ENCODE results near the gene YTHDF1. TPM values are rescaled to one million over a fixed set of nuclear protein-coding genes. Genes with fewer than 3 reads are reported as not detected.
A peak's percentile ranks its signal among the peaks of the same experiment; 100 is the strongest.

Gene YTHDF1
- total RNA-seq: 10 to 100 TPM; 34.7 to 39.1 TPM

DNA sequence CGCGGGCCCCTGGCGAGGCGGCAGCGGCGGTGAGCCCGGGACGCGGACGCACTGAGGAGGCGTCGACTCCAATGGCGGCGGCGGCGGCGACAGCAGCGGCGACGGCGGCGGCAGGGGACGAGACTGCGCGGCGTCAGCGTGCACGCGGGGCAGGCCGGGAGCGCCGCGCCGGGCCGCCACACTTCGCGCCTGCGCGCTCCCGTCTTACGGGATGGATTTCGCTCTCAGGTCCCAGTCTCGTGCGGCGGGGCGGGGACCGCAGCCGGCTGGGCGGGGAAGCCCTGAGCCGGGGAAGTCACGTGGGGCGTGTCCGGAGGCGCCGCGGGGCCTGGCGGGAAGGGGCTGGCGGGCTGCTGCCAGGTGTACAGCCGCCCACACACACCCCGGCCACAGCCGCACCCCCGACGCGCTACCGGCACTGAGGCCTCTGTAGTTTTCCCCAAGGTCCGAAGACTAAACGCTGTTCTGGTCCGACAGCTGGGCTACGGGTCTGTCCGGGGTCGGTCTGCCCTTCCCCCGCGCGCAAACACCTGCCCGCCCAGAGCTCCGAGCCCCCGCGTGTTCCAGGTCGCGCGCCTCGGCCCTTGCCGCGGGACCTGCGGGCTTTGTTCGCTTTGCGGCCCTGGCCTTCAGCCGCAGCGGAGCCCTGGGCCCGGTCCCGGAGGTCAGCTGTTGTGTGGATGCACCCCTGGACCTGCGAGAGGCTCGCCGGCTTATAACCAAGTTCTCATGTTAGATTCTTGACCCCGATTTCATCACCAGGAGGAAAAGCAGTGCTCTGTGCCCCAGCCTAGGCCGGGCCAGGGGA lies at the start of gene YTHDF1:
YTHDF1 (minus strand) TSS at position 91 of the 808 bp plus-strand sequence. CDS start 239 bp downstream, outside the sequence.
- Mint-ChIP-seq H3K9me3 (no peaks in the 10 kb centered on the region), H3K36me3 (peaks cover 22 to 32% of the 10 kb centered on the region in 2 donors), H3K27ac (peak within 1 kb of the TSS; percentile 88 to 99)
- ATAC-seq (peak; percentile 89 to 96), DNase-seq (ENCODE audit: low spot score in 2 of 2) (peak; percentile 96 to 99)

DNA sequence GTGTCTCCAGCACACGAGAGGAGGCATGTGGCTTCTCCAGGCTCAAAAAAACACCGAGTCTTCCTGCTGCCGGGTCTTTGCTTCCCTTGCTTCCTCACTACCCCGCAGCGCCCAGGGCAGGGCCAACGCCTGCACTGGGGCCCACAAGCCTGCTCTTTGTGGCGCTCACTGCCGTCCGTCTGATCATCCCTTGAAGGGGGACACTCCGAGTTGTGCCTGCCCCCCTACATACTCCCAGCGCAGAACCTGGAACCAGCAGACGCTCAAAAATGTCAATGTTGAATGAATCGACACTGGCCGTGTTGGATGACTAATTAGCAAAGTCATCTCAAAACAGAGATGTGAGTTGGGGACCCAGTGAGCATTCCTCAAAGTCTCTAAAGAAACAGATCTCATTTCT lies 48.6 kb upstream of the YTHDF1 start:
- H3K36me3 Mint-ChIP-seq: no peaks in the 10 kb centered on the region
- DNase-seq (ENCODE audit: low spot score in 2 of 2) (no peak), ATAC-seq (peak in 1 of 2 donors; percentile 43)
- H3K9me3 Mint-ChIP-seq: no peaks in the 10 kb centered on the region
- no peak overlapping the region for H3K27ac Mint-ChIP-seq

DNA sequence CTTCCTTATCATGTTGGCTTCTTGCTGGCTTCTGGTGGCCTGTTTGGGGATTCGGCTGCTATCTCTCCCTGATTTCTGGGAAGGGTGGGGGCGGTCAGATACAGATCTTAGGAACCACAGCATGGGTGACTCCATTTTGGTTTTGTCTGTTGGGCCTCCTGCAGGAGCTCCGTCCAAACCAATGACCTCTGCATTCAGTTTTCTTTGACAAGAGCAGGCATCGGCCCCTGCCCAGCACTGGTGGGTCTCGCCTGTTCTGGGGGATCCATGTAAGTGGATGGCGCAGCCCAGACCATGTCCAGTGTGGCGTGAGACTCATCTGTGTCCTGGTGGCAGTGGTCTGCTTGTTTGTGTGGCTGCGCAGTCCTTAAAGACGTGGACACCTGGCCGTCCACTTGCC lies 48.1 kb upstream of the YTHDF1 start:
- ATAC-seq: no peak
- Mint-ChIP-seq H3K27ac (no peak overlapping the region), H3K36me3 (no peaks in the 10 kb centered on the region), H3K9me3 (no peaks in the 10 kb centered on the region)
- DNase-seq (ENCODE audit: low spot score in 2 of 2): no peak

DNA sequence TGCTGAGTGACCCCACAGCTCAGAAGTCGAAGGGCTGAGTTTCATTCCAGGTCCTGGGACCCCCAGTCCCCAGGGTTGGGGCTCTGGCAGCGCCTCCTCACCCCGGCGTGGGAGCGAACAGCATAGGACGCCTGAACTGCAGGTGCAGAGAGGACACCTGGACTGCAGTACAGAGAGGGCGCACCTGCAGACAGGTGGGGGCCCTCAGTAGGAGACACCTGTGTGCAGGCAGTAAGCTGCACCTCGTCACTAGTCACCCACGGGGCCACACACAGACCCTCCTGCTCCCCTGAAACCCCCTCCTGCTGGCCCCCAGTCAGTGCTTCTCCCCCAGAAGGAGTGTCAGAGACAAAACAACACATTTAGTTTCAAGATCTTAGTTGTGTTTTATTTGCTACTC lies 46.9 kb upstream of the YTHDF1 start:
- no peak for ATAC-seq
- no peak for DNase-seq (ENCODE audit: low spot score in 2 of 2)
- no peak overlapping the region for H3K27ac Mint-ChIP-seq
- H3K9me3 Mint-ChIP-seq: no peaks in the 10 kb centered on the region
- H3K36me3 Mint-ChIP-seq: no peaks in the 10 kb centered on the region

DNA sequence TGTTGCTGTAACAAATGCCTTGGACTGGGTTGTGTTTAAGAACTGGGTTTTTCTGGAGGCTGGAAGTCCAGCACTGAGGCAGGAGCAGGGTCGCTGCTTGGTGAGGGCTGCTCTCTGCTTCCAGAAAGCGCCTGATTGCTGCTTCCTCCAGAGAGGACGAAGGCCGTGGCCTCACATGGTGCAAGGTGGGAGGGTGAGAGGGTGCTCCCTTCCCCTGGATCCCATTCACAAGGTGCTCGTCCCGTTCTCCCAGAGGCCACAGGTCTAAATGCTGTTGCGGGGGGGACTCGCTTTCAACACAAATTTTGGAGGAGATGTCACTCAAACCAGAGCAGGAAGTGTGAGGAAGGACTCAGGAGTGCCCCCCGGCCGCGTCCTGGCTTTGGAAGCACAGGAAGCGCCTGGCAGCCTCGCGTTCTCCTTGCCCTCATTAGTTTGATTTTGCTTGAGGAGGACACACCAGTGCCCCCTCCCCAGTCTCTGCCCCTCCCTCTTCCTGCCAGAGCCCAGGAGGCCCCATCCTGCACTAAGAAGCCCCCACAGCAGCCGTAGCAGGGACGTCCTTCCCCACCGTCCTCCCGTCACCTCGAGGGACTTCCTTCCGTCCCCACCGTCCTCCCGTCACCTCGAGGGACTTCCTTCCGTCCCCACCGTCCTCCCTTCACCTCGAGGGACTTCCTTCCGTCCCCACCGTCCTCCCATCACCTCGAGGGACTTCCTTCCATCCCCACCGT lies 46.0 kb upstream of the YTHDF1 start:
- H3K36me3 Mint-ChIP-seq: no peaks in the 10 kb centered on the region
- H3K9me3 Mint-ChIP-seq: no peaks in the 10 kb centered on the region
- DNase-seq (ENCODE audit: low spot score in 2 of 2) (no peak), ATAC-seq (no peak)
- peak overlapping the region in 1 of 2 donors; percentile 50 for H3K27ac Mint-ChIP-seq

DNA sequence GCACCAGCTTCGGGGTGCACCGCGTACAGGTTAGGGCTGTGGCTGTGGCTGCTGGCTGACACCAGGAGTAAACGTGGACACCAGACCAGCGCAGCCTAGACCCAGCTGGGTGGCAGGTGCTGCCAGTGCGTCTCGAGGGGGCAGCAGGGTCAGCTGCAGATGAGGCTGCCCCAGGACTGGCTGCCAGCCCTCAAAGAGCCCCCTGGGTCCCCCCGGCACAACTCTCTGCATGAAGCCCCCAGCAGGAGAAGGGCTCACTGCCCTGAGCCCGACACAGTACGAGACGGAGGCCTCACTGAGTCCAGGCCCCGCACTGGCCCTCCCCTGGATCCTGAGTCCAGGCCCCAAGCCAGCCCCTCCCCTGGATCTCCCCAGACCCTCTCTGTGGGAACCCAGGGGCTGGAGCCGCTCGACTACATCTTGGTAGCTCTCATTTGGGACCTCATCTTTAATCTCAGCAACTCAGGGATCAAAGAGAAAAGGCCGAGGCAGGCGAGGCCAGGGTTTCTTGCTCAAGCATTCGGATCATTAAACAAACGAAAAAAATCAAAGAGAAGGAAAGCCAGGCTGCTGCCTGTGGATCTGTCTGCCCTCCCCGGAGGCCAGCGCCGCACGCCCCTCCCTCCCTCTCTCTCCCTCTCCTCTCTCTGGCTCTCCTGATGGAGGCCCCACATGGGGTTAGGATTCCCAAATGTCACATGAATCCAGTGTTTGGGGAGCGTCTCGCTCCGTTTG lies 45.3 kb upstream of the YTHDF1 start:
- no peak overlapping the region for H3K27ac Mint-ChIP-seq
- DNase-seq (ENCODE audit: low spot score in 2 of 2): no peak
- ATAC-seq: no peak
- H3K36me3 Mint-ChIP-seq: no peaks in the 10 kb centered on the region
- H3K9me3 Mint-ChIP-seq: no peaks in the 10 kb centered on the region

DNA sequence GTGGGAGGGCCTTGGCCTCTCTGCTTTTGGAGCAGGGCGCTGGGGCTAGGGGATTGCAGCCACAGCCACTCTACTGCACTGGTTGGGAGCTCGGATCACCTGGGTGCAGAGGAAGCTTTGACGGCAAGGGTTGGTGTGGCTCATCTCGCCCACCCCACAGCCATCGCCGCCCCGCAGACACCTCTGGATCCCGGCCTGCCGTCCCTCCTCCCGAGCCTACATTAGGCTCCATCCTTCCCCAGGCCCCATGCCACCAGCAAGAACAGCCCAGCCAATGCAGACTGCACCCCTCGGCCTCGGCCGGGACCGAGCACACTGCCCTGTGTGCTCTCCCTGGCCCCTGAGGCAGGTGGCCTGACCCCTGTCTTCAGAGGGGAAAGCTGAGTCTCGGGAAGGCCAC lies 44.6 kb upstream of the YTHDF1 start:
- ATAC-seq (no peak), DNase-seq (ENCODE audit: low spot score in 2 of 2) (no peak)
- no peaks in the 10 kb centered on the region for H3K9me3 Mint-ChIP-seq
- H3K27ac Mint-ChIP-seq: no peak overlapping the region
- H3K36me3 Mint-ChIP-seq: no peaks in the 10 kb centered on the region

DNA sequence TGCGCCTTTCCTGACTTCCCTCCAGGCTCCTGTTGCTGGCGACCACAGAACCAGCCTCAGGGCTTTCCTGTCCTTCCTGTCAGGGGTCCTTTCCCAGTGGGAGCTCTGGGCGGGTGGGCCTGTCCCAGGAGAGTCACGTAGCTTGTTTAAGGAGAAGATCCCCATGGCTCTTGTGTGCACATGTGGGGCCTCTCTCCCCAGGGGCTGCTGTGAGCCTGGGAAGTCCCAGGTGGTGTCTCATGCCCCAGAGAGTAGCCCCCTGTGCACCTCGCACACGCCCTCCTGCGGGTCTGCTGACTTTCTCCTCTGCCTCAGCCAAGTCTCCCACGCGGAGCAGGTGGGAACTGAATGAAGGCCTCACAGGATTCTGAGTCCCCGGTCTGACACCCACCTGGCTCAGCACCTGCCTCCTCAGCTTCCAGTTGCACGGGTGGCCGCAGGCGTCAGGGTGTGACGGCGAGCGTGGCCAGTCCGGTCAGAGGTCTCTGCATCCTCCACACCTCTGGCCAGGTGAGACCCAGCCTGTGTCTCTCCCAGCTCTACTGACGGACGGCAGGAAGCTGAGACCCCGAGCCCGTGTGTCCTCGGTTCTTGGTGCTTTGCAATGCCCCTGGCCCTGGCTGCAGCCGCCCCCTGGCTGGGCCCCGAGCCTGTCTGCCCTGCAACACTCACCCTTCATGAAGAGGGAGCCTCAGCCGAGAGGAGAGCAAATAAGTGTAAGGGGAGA lies 44.0 kb upstream of the YTHDF1 start:
- no peak overlapping the region for H3K27ac Mint-ChIP-seq
- DNase-seq (ENCODE audit: low spot score in 2 of 2): no peak

DNA sequence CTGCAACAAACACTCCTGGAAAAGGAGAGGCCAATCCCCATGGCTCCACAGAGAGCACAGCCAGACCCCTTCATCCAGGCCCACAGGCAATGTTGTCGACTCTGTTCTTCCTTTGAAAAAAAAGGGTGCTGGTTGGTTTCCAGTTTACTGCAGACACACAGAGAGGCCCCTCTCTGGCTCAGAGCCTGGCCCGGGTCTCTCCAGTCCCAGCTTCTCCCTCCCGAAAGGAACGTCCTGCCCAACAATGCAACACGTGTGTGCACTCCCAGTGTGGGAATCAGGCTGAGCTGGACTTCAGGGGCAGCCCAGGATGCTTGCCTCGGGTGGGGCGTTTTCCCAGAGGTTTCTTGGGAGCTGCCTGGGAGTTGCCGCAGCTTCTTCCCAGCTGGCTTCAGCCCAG lies 42.9 kb upstream of the YTHDF1 start:
- ATAC-seq (no peak), DNase-seq (ENCODE audit: low spot score in 2 of 2) (no peak)
- Mint-ChIP-seq H3K27ac (no peak overlapping the region), H3K9me3 (no peaks in the 10 kb centered on the region), H3K36me3 (no peaks in the 10 kb centered on the region)

More for the DNA sequence above, 44.0 kb upstream of the YTHDF1 start:
- H3K9me3 Mint-ChIP-seq: no peaks in the 10 kb centered on the region
- no peak for ATAC-seq
- H3K36me3 Mint-ChIP-seq: no peaks in the 10 kb centered on the region

DNA sequence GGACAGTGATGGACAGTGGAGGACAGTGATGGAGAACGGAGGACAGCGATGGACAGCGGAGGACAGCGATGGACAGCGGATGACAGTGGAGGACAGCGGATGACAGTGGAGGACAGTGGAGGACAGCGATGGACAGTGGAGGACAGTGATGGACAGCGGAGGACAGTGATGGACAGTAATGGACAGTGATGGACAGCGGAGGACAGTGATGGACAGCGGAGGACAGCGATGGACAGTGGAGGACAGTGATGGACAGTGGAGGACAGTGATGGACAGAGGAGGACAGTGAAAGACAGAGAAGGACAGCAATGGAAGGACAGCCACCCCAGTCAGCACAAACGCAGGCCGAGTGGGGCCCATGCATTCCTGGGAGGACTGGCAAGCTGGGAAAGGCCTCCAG lies 41.7 kb upstream of the YTHDF1 start:
- no peaks in the 10 kb centered on the region for H3K36me3 Mint-ChIP-seq
- H3K9me3 Mint-ChIP-seq: no peaks in the 10 kb centered on the region
- ATAC-seq (no peak), DNase-seq (ENCODE audit: low spot score in 2 of 2) (no peak)
- H3K27ac Mint-ChIP-seq: peak overlapping the region in 1 of 2 donors; percentile 61

DNA sequence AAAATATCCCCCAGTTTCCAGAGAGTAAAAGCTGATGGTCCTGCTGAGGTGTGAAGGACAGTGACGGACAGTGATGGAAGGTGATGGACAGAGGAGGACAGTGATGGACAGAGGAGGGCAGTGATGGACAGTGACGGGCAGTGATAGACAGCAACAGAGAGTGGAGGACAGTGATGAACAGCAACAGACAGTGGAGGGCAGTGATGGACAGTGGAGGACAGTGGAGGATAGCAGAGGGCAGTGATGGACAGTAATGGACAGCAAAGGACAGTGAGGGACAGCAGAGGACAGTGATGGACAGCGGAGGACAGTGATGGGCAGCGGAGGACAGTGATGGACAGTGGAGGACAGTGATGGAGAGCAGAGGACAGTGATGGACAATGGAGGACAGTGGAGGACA lies 41.0 kb upstream of the YTHDF1 start:
- H3K27ac Mint-ChIP-seq: peak overlapping the region in 1 of 2 donors; percentile 61
- DNase-seq (ENCODE audit: low spot score in 2 of 2) (no peak), ATAC-seq (no peak)
- no peaks in the 10 kb centered on the region for H3K9me3 Mint-ChIP-seq
- H3K36me3 Mint-ChIP-seq: no peaks in the 10 kb centered on the region

DNA sequence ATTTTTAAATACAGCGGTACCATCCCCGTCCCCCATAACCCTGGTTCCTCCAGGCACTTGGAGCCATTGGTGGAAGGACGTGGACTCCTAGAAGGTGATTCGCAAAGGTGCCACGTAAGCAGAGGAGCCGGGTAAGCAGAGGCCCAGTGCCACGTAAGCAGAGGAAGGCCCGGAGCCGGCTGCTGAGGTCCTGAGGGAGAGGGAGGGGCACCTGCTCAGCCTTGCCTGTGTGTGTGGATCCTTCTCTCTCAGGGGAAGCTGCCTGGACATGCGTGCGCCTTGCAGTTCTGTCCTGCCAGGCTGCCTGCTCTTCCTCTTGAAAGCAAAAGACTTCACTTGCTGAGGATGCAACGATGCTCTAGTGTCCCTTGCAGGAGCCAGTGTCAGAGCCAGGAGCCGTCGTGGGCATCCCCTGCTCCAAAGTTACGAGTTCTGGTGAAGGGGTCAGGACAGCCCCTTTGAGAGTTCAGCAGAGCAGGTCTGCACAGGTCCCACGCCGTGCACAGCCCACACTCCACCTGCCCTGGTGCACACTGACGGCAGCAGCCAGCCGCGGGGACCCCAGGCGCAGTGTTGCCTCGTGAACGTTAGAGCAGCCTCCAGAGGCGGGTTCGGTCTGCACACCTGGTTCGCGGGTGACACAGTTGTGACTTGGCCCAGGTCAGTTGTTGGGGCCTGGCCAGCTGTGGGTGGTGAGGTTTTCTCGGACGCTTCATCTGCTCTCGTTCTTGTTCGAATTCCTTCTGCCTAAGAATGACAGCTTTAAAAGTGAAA lies 40.2 kb upstream of the YTHDF1 start:
- ATAC-seq: no peak
- H3K36me3 Mint-ChIP-seq: no peaks in the 10 kb centered on the region
- DNase-seq (ENCODE audit: low spot score in 2 of 2): no peak
- no peaks in the 10 kb centered on the region for H3K9me3 Mint-ChIP-seq
- H3K27ac Mint-ChIP-seq: no peak overlapping the region

DNA sequence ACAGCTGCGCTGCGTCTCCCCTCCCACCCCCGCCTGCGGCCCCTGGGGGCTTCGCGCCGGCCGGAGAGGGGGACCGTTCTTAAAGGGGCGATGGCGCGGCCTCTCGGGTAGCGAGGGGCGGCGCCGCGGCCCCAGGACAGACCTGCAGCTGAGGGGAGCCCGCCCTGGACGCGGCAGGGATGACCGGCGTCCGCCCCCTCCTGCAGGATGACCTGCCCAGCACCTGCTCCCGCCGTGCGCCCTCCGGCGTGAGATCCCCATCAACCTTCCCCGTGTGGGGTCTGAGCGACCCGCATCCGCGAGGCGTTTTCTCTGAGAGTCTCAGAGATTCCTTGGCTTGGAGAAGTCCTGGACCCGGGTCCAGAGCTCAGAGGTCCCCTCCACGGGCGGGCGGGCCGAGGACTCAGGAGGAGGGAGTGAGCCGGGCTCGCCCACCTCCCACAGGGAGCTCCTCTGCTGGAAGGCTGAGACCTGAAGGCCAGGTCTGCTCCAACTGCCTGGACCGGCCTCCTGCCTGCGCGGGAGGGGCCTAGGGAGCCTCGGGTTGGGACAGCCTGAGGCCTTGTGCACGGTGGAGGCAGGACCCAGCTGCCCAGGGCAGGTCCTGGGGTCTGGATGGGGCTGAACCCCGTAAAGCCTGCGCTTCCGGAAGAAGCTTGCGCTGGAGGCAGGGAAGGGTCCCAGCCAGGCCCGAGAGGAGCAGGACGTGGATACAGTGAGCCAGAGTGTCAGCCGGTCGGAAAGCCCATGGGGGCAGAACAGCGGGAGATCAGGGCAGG lies 38.9 kb upstream of the YTHDF1 start:
- no peak for ATAC-seq
- H3K36me3 Mint-ChIP-seq: no peaks in the 10 kb centered on the region
- no peak for DNase-seq (ENCODE audit: low spot score in 2 of 2)
- H3K9me3 Mint-ChIP-seq: no peaks in the 10 kb centered on the region
- H3K27ac Mint-ChIP-seq: no peak overlapping the region

DNA sequence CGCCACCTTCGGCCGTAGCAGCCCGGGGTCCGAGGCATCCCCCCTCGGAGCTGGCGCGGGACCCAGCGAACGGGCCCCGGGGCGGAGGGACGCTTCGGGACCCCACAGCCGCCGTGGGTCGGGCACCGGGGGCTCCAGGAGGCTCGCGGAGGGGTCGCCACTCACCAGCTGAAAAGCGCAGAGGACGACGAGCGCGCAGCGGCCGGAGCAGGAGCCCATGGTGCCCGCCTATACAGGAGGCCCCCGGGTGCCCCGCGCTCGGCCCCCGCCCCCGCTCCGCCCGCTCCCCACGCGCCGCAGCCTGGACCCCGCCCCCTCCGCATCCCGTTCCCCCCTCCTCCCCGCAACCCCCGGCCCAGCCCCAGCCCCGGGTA lies 38.3 kb upstream of the YTHDF1 start, which contains the start of gene NKAIN4:
NKAIN4 (minus strand) TSS at position 232 of the 374 bp plus-strand sequence; CDS start at position 219, 13 bp downstream.
- Mint-ChIP-seq H3K9me3 (no peaks in the 10 kb centered on the region), H3K36me3 (no peaks in the 10 kb centered on the region), H3K27ac (no peak within 1 kb of the TSS)
- no peak for DNase-seq (ENCODE audit: low spot score in 2 of 2)
- no peak for ATAC-seq

Data from activated naive CD4-positive, alpha-beta T cell treated with anti-CD3 and anti-CD28 coated beads, Interleukin-2, amount 50 U/mL, for 72 hours (primary cell).